K562 (cell line): ENCODE results near the gene PREX1. TPM values are rescaled to one million over a fixed set of nuclear protein-coding genes. Genes with fewer than 3 reads are reported as not detected.
A peak's percentile ranks its signal among the peaks of the same experiment; 100 is the strongest.

Experiments
- ATAC-seq: fragments of 200-7000 bp; cut with Tn5 transposase; 3 replicates; pipeline ENCODE4 v1.9.1; 2020; ENCODE audit warnings: moderate library complexity
- BruUV-seq: library from RNA; stranded (reverse); fragments of 400-500 nt; replicated peaks from 2 replicates; lab custom pipeline; 2021; lab: Mats Ljungman, UMichigan
- CTCF ChIA-PET: fragments of 300-600 bp; formaldehyde crosslinking; extraction: SDS; loops from one replicate; lab custom pipeline; 2021; ENCODE audit warnings: low intra/inter-chr PET ratio; lab: Yijun Ruan, JAX
- POLR2A ChIA-PET: fragments of 300-600, 350-650 bp; sonication (Branson Sonifier 250); formaldehyde crosslinking; extraction: SDS; loops from one replicate; lab custom pipeline; 2021; ENCODE audit warnings: antibody characterized with exemption, inconsistent platforms; lab: Yijun Ruan, JAX
- DNase-seq, 4 experiments: peaks; one replicate each; pipeline versions ENCODE4 v3.0.0 to v3.0.0-alpha.2; 2011 to 2018; ENCODE audit warnings: low spot score in 3 of 4, mixed read lengths in 3 of 4; ENCODE audit errors: extremely low read depth in 1 of 4
- FAIRE-seq: peaks from 2 replicates; lab custom pipeline; 2011; peaks lifted over from hg19 to GRCh38; lab: Jason Lieb, UNC
- H2AFZ ChIP-seq: 2 replicates; pipeline ENCODE4 v1.6.0; 2011; ENCODE audit warnings: low read depth, low read length, control low read depth, inconsistent platforms
- H3K27ac ChIP-seq: fragments of 200-600 bp; 3 replicates; pipeline ENCODE4 v1.8.0; 2011; ENCODE audit warnings: low read depth, mild to moderate bottlenecking, control low read depth, inconsistent platforms, low read length, moderate library complexity, mixed read lengths; ENCODE audit errors: extremely low read depth
- H3K27me3 ChIP-seq, 2 experiments: fragments of 300-600 bp in 1 of 2; 2 replicates in 1 of 2; 3 replicates in 1 of 2; pipeline versions ENCODE4 v1.6.0 to v1.8.0; 2011; ENCODE audit warnings: inconsistent platforms in 2 of 2, low read length in 2 of 2, mild to moderate bottlenecking in 1 of 2, mixed read lengths in 1 of 2, moderate library complexity in 1 of 2; ENCODE audit not compliant: control insufficient read depth in 2 of 2, insufficient read depth in 2 of 2
- H3K36me3 ChIP-seq: fragments of 300-600 bp; 3 replicates; pipeline ENCODE4 v1.8.0; 2011; ENCODE audit warnings: mild to moderate bottlenecking, low read length, inconsistent platforms; ENCODE audit not compliant: control insufficient read depth, insufficient read depth
- H3K4me1 ChIP-seq, 2 experiments: fragments of 200-600 bp in 1 of 2; replicated peaks in 1 of 2; 2 replicates in 1 of 2; 3 replicates in 1 of 2; pipeline versions ENCODE4 v1.5.1 to v1.8.0; 2011; ENCODE audit warnings: inconsistent platforms in 2 of 2, low read length in 2 of 2, mild to moderate bottlenecking in 1 of 2, mixed read lengths in 1 of 2, moderate library complexity in 1 of 2; ENCODE audit not compliant: control insufficient read depth in 2 of 2, insufficient read depth in 2 of 2
- H3K4me2 ChIP-seq: 2 replicates; pipeline ENCODE4 v1.6.1; 2011; ENCODE audit warnings: low read length, control low read depth, inconsistent platforms, mixed read lengths; ENCODE audit not compliant: insufficient read depth
- H3K4me3 ChIP-seq: fragments of 200-600 bp; sonication (generic), shearing (Covaris generic); 2 replicates; pipeline ENCODE4 v1.5.1; 2016; ENCODE audit warnings: control low read depth, inconsistent platforms
- H3K79me2 ChIP-seq: fragments of 200-600 bp; 3 replicates; pipeline ENCODE4 v1.8.0; 2011; ENCODE audit warnings: low read length, inconsistent platforms; ENCODE audit not compliant: control insufficient read depth, insufficient read depth
- H3K9ac ChIP-seq, 2 experiments: 2 replicates each; pipeline versions ENCODE4 v1.6.0 to v1.6.1; 2011; ENCODE audit warnings: low read depth in 2 of 2, low read length in 2 of 2, control low read depth in 1 of 2, inconsistent platforms in 1 of 2, mild to moderate bottlenecking in 1 of 2, mixed read lengths in 1 of 2; ENCODE audit not compliant: insufficient read depth in 1 of 2
- H3K9me1 ChIP-seq: one replicate; pipeline ENCODE4 v1.6.0; 2011; ENCODE audit warnings: inconsistent platforms, mild to moderate bottlenecking, low read length, moderate library complexity; ENCODE audit not compliant: control insufficient read depth, insufficient read depth
- H3K9me3 ChIP-seq: replicated peaks from 2 replicates; pipeline ENCODE4 v1.5.1; 2011; ENCODE audit warnings: low read depth, low read length, inconsistent platforms; ENCODE audit not compliant: control insufficient read depth, insufficient read depth
- H4K20me1 ChIP-seq: replicated peaks from 2 replicates; pipeline ENCODE4 v1.6.1; 2011; ENCODE audit warnings: low read length, inconsistent platforms, mixed read lengths; ENCODE audit not compliant: control insufficient read depth, insufficient read depth
- FOSL1 ChIP-seq: fragments of 200-800 bp; sonication (Bioruptor generic); conservative IDR thresholded peaks from 2 replicates; pipeline ENCODE4 v1.6.1; 2016; ENCODE audit warnings: missing genetic modification characterization, missing compliant biosample characterization
- NFE2 ChIP-seq: IDR thresholded peaks from 2 replicates; pipeline ENCODE4 v1.6.1; 2014; ENCODE audit warnings: antibody characterized with exemption, low read depth
- NR2C2 ChIP-seq, 2 experiments: fragments of 200-800 bp in 1 of 2; sonication (Bioruptor generic) in 1 of 2; sonication (generic) in 1 of 2; formaldehyde crosslinking in 1 of 2; IDR thresholded peaks; 2 replicates each; pipeline versions ENCODE4 v1.6.1 to v1.8.0; 2016 to 2022; ENCODE audit warnings: mild to moderate bottlenecking in 1 of 2, missing compliant biosample characterization in 1 of 2, missing genetic modification characterization in 1 of 2, missing genetic modification reagents in 1 of 2
- ZFP36 ChIP-seq: fragments of 150-350 bp; IDR thresholded peaks from 2 replicates; pipeline ENCODE4 v1.6.1; 2018; ENCODE audit warnings: low read length, low read depth; ENCODE audit not compliant: partially characterized antibody
- ZFPM2 ChIP-seq: fragments of 250-450 bp; sonication (Bioruptor Pico); IDR thresholded peaks from 2 replicates; pipeline ENCODE4 v1.5.1; 2022; ENCODE audit warnings: mild to moderate bottlenecking
- WGBS: fragments of 100-300 bp; shearing (Covaris generic); methylation state at CpG from one replicate; pipeline ENCODE4 v1.1.6; 2016; ENCODE audit warnings: low coverage, mixed read lengths; ENCODE audit not compliant: insufficient coverage; ENCODE audit errors: missing lambda C conversion rate; 5-methylcytosine and 5-hydroxymethylcytosine counted together
- in situ Hi-C: fragments of 300-500 bp; cut with MboI; formaldehyde crosslinking; loops from 4 replicates; pipeline ENCODE4 v1.15.0; 2018; ENCODE audit warnings: inconsistent platforms, mixed read lengths
- intact Hi-C: fragments of 100-400 bp; cut with micrococcal nuclease; formaldehyde crosslinking; loops from 2 replicates; pipeline ENCODE4 v1.14.2; 2022
- polyA plus RNA-seq, 8 experiments: library from polyadenylated mRNA; depleted of rRNA in 4 of 8; stranded (reverse) in 5 of 8; unstranded in 3 of 8; fragments of >200 nt; fragmentation: Nextera tagmentation in 2 of 8; fragmentation: Illumina TruSeq in 1 of 8; extraction: Ambion mirVana in 2 of 8; extraction: Trizol in 1 of 8; gene quantifications; 2 replicates each; pipeline versions ENCODE4 v1.2.1 to v1.2.3, GENCODE V29; 2011 to 2014; ENCODE audit warnings: inconsistent platforms in 1 of 8, missing spikeins in 1 of 8
- total RNA-seq, 7 experiments: library from RNA; depleted of rRNA in 6 of 7; stranded (reverse); fragments of >200 nt in 6 of 7; fragmentation: Illumina TruSeq in 2 of 7; extraction: Trizol in 2 of 7; gene quantifications; 2 replicates each; pipeline versions ENCODE4 v1.2.1 to v1.2.3, GENCODE V29; 2011 to 2021; ENCODE audit warnings: low replicate concordance in 1 of 7
- TF ChIP-seq, protein P1 (sequence below), 2 experiments: fragments of 150-350 bp in 1 of 2; IDR thresholded peaks; 2 replicates each; pipeline ENCODE4 v1.6.1; 2012 to 2016; ENCODE audit warnings: low read depth in 2 of 2, low read length in 2 of 2, mild to moderate bottlenecking in 1 of 2, moderate library complexity in 1 of 2
- TF ChIP-seq, protein P2 (sequence below): fragments of 250-450 bp; sonication (Bioruptor Pico); IDR thresholded peaks from 2 replicates; pipeline ENCODE4 v1.8.0; 2022; ENCODE audit warnings: moderate library complexity, mild to moderate bottlenecking, inconsistent platforms
- TF ChIP-seq, protein P3 (sequence below): fragments of 250-450 bp; sonication (Bioruptor Pico); IDR thresholded peaks from 2 replicates; pipeline ENCODE4 v1.8.0; 2021; ENCODE audit warnings: mild to moderate bottlenecking, moderate library complexity
- TF ChIP-seq, protein P4 (sequence below): sonication (generic); formaldehyde crosslinking; IDR thresholded peaks from 2 replicates; pipeline ENCODE4 v1.8.1; 2023; ENCODE audit warnings: mild to moderate bottlenecking, missing genetic modification reagents

PREX1 gene
- total and polyA plus RNA-seq, 9 of the 15 experiments (the other 6 are each of a cell fraction or from before 2014, with no cell fraction given): 0.37 to 10.4 (median 4.8) TPM

DNA sequence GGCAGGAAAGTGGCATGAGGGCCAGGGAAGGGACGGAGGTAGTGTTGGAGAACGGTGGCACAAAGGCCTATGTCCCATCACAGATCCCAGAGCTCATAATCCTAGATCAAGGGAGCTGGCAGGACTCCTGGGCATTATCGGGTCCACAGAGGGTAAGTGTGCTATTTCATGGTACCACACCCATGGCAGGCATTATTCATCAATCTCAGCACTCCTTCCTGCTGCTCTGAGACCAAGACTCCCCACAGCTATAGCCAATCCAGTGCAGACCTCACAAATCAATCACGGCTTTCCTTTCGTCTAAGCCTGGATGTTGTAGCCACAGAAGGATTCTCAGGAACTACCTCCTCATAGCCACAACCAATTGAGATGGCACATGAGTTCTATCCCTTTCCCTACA, 187.9 kb downstream of the PREX1 start (continued):
- TF ChIP-seq, protein P1, sequence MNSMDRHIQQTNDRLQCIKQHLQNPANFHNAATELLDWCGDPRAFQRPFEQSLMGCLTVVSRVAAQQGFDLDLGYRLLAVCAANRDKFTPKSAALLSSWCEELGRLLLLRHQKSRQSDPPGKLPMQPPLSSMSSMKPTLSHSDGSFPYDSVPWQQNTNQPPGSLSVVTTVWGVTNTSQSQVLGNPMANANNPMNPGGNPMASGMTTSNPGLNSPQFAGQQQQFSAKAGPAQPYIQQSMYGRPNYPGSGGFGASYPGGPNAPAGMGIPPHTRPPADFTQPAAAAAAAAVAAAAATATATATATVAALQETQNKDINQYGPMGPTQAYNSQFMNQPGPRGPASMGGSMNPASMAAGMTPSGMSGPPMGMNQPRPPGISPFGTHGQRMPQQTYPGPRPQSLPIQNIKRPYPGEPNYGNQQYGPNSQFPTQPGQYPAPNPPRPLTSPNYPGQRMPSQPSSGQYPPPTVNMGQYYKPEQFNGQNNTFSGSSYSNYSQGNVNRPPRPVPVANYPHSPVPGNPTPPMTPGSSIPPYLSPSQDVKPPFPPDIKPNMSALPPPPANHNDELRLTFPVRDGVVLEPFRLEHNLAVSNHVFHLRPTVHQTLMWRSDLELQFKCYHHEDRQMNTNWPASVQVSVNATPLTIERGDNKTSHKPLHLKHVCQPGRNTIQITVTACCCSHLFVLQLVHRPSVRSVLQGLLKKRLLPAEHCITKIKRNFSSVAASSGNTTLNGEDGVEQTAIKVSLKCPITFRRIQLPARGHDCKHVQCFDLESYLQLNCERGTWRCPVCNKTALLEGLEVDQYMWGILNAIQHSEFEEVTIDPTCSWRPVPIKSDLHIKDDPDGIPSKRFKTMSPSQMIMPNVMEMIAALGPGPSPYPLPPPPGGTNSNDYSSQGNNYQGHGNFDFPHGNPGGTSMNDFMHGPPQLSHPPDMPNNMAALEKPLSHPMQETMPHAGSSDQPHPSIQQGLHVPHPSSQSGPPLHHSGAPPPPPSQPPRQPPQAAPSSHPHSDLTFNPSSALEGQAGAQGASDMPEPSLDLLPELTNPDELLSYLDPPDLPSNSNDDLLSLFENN (IDR thresholded peaks at IDR 0.05; ENCODE audit: low read depth in 2 of 2, low read length in 2 of 2): peak in 1 of 2 experiments; percentile 47; a peak in 1 of 4 replicates

DNA sequence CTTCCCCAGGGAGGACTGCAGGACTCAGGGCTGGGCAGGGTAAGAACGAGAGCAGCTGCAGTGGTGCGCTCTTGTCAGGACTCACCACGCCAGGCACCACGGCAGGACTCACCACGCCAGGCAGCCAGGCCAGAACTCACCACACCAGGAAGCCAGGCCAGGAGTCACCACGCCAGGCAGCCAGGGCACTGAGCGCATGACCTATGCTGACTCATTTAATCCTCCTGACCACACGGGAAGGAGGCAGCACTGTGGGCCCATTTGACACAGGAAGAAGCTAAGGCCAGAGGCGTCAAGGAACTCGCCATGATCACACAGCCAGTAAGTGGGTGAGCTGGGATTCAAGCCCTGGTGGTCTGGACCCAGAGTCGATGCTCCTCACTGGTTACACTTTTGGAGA, 189.3 kb downstream of the PREX1 start:
- peak in 1 of 4 experiments; percentile 20 for DNase-seq
- Histone ChIP-seq H3K27me3 (no peaks in the 10 kb centered on the region), H4K20me1 (peaks cover 11% of the 10 kb centered on the region; the same call in 1 of the 2 replicates), H3K9ac (peak overlapping the region in 1 of 2 experiments; percentile 61; a peak in 1 of 4 replicates), H3K9me3 (no peaks in the 10 kb centered on the region), H3K4me2 (no peak overlapping the region), H3K4me1 (peaks cover 0 to 11% of the 10 kb centered on the region in 2 experiments; a peak in 1 of 5 replicates), H3K27ac (no peak overlapping the region), H3K79me2 (no peaks in the 10 kb centered on the region), H3K9me1 (peaks cover 2% of the 10 kb centered on the region), H3K36me3 (peaks cover 4% of the 10 kb centered on the region; the same call in 1 of the 3 replicates), H3K4me3 (no peak overlapping the region), H2AFZ (no peak overlapping the region)
- ATAC-seq: peak; percentile 37; the same call in 1 of the 3 replicates
- FAIRE-seq: no peak
- in situ Hi-C loops: no loop called here
- peak; percentile 73 for TF ChIP-seq FOSL1 (tag)
- peak; percentile 28; the same call in 1 of the 2 replicates for TF ChIP-seq NFE2
- TF ChIP-seq, protein P2, sequence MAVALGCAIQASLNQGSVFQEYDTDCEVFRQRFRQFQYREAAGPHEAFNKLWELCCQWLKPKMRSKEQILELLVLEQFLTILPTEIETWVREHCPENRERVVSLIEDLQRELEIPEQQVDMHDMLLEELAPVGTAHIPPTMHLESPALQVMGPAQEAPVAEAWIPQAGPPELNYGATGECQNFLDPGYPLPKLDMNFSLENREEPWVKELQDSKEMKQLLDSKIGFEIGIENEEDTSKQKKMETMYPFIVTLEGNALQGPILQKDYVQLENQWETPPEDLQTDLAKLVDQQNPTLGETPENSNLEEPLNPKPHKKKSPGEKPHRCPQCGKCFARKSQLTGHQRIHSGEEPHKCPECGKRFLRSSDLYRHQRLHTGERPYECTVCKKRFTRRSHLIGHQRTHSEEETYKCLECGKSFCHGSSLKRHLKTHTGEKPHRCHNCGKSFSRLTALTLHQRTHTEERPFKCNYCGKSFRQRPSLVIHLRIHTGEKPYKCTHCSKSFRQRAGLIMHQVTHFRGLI (CRISPR knock-in tag): no peak
- TF ChIP-seq ZFP36: peak; percentile 26
- TF ChIP-seq, protein P3, sequence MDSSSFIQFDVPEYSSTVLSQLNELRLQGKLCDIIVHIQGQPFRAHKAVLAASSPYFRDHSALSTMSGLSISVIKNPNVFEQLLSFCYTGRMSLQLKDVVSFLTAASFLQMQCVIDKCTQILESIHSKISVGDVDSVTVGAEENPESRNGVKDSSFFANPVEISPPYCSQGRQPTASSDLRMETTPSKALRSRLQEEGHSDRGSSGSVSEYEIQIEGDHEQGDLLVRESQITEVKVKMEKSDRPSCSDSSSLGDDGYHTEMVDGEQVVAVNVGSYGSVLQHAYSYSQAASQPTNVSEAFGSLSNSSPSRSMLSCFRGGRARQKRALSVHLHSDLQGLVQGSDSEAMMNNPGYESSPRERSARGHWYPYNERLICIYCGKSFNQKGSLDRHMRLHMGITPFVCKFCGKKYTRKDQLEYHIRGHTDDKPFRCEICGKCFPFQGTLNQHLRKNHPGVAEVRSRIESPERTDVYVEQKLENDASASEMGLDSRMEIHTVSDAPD: 0 out of 2 replicates have a peak, but pooled peaks have one; percentile 61
- TF ChIP-seq, protein P4, sequence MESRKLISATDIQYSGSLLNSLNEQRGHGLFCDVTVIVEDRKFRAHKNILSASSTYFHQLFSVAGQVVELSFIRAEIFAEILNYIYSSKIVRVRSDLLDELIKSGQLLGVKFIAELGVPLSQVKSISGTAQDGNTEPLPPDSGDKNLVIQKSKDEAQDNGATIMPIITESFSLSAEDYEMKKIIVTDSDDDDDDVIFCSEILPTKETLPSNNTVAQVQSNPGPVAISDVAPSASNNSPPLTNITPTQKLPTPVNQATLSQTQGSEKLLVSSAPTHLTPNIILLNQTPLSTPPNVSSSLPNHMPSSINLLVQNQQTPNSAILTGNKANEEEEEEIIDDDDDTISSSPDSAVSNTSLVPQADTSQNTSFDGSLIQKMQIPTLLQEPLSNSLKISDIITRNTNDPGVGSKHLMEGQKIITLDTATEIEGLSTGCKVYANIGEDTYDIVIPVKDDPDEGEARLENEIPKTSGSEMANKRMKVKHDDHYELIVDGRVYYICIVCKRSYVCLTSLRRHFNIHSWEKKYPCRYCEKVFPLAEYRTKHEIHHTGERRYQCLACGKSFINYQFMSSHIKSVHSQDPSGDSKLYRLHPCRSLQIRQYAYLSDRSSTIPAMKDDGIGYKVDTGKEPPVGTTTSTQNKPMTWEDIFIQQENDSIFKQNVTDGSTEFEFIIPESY (CRISPR knock-in tag): peak; percentile 42; the same call in 1 of the 2 replicates
- TF ChIP-seq ZFPM2 (CRISPR knock-in tag): no peak
- TF ChIP-seq NR2C2 (CRISPR knock-in tag; IDR thresholded peaks at IDR 0.05): no peak
- TF ChIP-seq NR2C2 (tag; IDR thresholded peaks at IDR 0.05): peak; percentile 40; the same call in 1 of the 2 replicates
- intact Hi-C loops: loop anchor here (10.0 kb wide), 1 partner anchor 466 kb away; no protein-coding TSS in a partner anchor
- WGBS: 49% methylated on average over 11 of the region's 11 CpGs
- BruUV-seq: no TSS peak
- ChIA-PET CTCF (no interaction called here), POLR2A (interaction anchor here (0.7 kb wide), 1 partner anchor 263 kb away, joined by 3 read pairs; no protein-coding TSS in a partner anchor)
